Hepatocyte (in vitro differentiated cells): Measurements from ENCODE around the gene LTK. TPM values are rescaled to one million over a fixed set of nuclear protein-coding genes. Genes with fewer than 3 reads are reported as not detected.
A peak's percentile ranks its signal among the peaks of the same experiment; 100 is the strongest.

Source experiments
- DNase-seq: peaks from one replicate; pipeline ENCODE4 v3.0.0-alpha.2; 2016; ENCODE audit warnings: low spot score
- H2AFZ ChIP-seq: fragments of 200-600 bp; sonication (generic); 2 replicates; pipeline ENCODE4 v1.6.0; 2016; ENCODE audit warnings: antibody characterized with exemption, mild to moderate bottlenecking
- H3K27ac ChIP-seq: fragments of 200-600 bp; sonication (generic); 2 replicates; pipeline ENCODE4 v1.5.1; 2016; ENCODE audit warnings: mild to moderate bottlenecking
- H3K27me3 ChIP-seq: fragments of 200-600 bp; sonication (generic); 2 replicates; pipeline ENCODE4 v1.6.1; 2016
- H3K36me3 ChIP-seq: fragments of 200-600 bp; sonication (generic); replicated peaks from 2 replicates; pipeline ENCODE4 v1.5.1; 2016; ENCODE audit warnings: low read depth; ENCODE audit not compliant: insufficient read depth
- H3K4me1 ChIP-seq: fragments of 200-600 bp; sonication (generic); 2 replicates; pipeline ENCODE4 v1.5.1; 2016; ENCODE audit warnings: mild to moderate bottlenecking, moderate library complexity; ENCODE audit not compliant: insufficient read depth
- H3K4me2 ChIP-seq: fragments of 200-600 bp; sonication (generic); 2 replicates; pipeline ENCODE4 v1.6.0; 2016
- H3K4me3 ChIP-seq: fragments of 200-600 bp; sonication (generic); 2 replicates; pipeline ENCODE4 v1.5.1; 2016; ENCODE audit warnings: mild to moderate bottlenecking
- H3K79me2 ChIP-seq: fragments of 200-600 bp; sonication (generic); 2 replicates; pipeline ENCODE4 v1.6.0; 2017; ENCODE audit warnings: mild to moderate bottlenecking
- H3K9me2 ChIP-seq: fragments of 200-600 bp; sonication (generic); replicated peaks from 2 replicates; pipeline ENCODE4 v1.6.0; 2017; ENCODE audit warnings: mild to moderate bottlenecking; ENCODE audit not compliant: insufficient read depth
- H3K9me3 ChIP-seq: fragments of 200-600 bp; sonication (generic); 2 replicates; pipeline ENCODE4 v1.5.1; 2016; ENCODE audit warnings: low read depth, mild to moderate bottlenecking
- H4K20me1 ChIP-seq: fragments of 200-600 bp; sonication (generic); 2 replicates; pipeline ENCODE4 v1.6.0; 2016; ENCODE audit warnings: mild to moderate bottlenecking; ENCODE audit not compliant: insufficient read depth, poor library complexity, severe bottlenecking
- EZH2 ChIP-seq: fragments of 200-600 bp; sonication (generic); IDR thresholded peaks from 2 replicates; pipeline ENCODE4 v1.6.1; 2016; ENCODE audit warnings: antibody characterized with exemption, mild to moderate bottlenecking, borderline replicate concordance
- EZH2phosphoT487 ChIP-seq: fragments of 200-600 bp; sonication (generic); IDR thresholded peaks from one replicate; pipeline ENCODE4 v1.6.1; 2018; ENCODE audit warnings: antibody characterized with exemption, mild to moderate bottlenecking, low read depth, moderate library complexity; ENCODE audit not compliant: unreplicated experiment, severe bottlenecking
- WGBS: methylation state at CpG from one replicate; pipeline ENCODE4 v1.1.6; 2016; ENCODE audit warnings: low lambda C conversion rate; ENCODE audit errors: missing lambda C conversion rate; 5-methylcytosine and 5-hydroxymethylcytosine counted together
- polyA plus RNA-seq: library from polyadenylated mRNA; unstranded; fragments of >200 nt; fragmentation: Nextera tagmentation; extraction: Ambion mirVana; gene quantifications from 2 replicates; pipeline ENCODE4 v1.2.1, GENCODE V29; 2016
- total RNA-seq: library from RNA; depleted of rRNA; stranded (reverse); fragments of >200 nt; gene quantifications from 2 replicates; pipeline ENCODE4 v1.2.3, GENCODE V29; 2014
- TF ChIP-seq, protein P1 (sequence below): fragments of 200-600 bp; sonication (generic); IDR thresholded peaks from 2 replicates; pipeline ENCODE4 v1.5.1; 2016; ENCODE audit warnings: antibody characterized with exemption, mild to moderate bottlenecking; ENCODE audit not compliant: poor library complexity

The LTK gene
- total and polyA plus RNA-seq, 2 experiments from 2014 or later: 0.83 to 1.2 TPM

DNA sequence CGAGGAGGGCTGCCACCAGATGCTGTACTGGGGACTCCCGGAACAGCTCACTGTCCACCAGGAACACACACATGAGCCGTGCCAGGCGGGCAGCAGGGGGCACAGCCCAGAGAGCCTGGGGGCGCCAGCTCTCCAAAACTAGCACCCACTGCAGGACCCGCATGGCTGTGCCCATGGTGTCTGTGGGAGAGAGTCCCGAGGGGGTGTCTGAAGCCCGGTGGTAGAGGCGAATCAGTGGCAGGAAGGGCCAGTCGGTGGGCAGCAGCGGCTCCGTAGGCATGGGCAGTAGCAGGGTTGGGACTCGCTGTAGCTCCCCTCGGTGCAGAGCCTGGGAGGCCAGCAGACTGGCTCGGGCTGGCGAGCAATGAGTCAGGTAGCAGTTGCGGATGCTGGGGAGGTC, 7.0 kb upstream of the LTK start:
- DNase-seq: no peak
- H3K27ac ChIP-seq: no peak overlapping the region
- H3K4me2 ChIP-seq: no peak overlapping the region
- WGBS: 98% methylated on average over 17 of the region's 17 CpGs
- TF ChIP-seq, protein P1, sequence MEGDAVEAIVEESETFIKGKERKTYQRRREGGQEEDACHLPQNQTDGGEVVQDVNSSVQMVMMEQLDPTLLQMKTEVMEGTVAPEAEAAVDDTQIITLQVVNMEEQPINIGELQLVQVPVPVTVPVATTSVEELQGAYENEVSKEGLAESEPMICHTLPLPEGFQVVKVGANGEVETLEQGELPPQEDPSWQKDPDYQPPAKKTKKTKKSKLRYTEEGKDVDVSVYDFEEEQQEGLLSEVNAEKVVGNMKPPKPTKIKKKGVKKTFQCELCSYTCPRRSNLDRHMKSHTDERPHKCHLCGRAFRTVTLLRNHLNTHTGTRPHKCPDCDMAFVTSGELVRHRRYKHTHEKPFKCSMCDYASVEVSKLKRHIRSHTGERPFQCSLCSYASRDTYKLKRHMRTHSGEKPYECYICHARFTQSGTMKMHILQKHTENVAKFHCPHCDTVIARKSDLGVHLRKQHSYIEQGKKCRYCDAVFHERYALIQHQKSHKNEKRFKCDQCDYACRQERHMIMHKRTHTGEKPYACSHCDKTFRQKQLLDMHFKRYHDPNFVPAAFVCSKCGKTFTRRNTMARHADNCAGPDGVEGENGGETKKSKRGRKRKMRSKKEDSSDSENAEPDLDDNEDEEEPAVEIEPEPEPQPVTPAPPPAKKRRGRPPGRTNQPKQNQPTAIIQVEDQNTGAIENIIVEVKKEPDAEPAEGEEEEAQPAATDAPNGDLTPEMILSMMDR: no peak
- no peak for TF ChIP-seq EZH2phosphoT487
- TF ChIP-seq EZH2: no peak
- no peaks in the 10 kb centered on the region for H3K9me3 ChIP-seq
- no peaks in the 10 kb centered on the region for H3K79me2 ChIP-seq
- no peaks in the 10 kb centered on the region for H3K36me3 ChIP-seq
- H3K27me3 ChIP-seq: no peaks in the 10 kb centered on the region
- no peaks in the 10 kb centered on the region for H3K4me1 ChIP-seq
- H4K20me1 ChIP-seq: no peaks in the 10 kb centered on the region
- no peak overlapping the region for H3K4me3 ChIP-seq
- no peak overlapping the region for H2AFZ ChIP-seq
- no peaks in the 10 kb centered on the region for H3K9me2 ChIP-seq

DNA sequence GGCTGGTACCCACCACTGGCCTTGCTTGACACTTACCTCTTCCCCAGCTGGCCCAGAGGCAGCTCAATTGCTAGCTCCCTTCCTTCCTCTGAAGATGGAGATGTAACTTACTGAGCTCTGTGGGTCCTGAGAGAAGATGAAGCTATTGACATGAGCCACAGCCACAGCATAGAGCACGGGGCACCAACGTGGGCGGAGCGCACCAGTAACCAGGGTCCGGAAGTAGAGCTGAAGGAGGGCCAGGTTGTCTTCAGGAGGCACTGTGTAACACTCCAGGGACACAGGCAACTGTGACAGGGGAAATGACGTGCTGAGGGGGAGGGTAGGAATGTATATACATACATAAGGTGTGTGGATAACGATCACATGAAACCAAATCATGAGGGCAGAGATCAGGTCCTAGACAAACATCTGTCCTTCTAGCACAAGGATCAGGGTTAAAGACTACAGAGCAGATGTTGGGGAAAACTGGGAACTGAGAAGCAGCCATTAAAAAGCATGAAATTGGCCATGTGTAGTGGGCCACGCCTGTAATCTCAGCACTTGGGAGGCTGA, 4.3 kb upstream of the LTK start:
- H3K27ac ChIP-seq: no peak overlapping the region
- TF ChIP-seq EZH2 (no peak), EZH2phosphoT487 (no peak)
- TF ChIP-seq, protein P1: no peak
- H3K9me2 ChIP-seq: no peaks in the 10 kb centered on the region
- 95% methylated on average over 8 of the region's 8 CpGs for WGBS
- no peaks in the 10 kb centered on the region for H3K36me3 ChIP-seq
- H3K4me1 ChIP-seq: peaks cover 7% of the 10 kb centered on the region
- no peaks in the 10 kb centered on the region for H4K20me1 ChIP-seq
- H3K79me2 ChIP-seq: no peaks in the 10 kb centered on the region
- no peaks in the 10 kb centered on the region for H3K9me3 ChIP-seq
- H2AFZ ChIP-seq: no peak overlapping the region
- H3K4me2 ChIP-seq: no peak overlapping the region
- no peak for DNase-seq
- no peak overlapping the region for H3K4me3 ChIP-seq
- peaks cover 13% of the 10 kb centered on the region for H3K27me3 ChIP-seq

DNA sequence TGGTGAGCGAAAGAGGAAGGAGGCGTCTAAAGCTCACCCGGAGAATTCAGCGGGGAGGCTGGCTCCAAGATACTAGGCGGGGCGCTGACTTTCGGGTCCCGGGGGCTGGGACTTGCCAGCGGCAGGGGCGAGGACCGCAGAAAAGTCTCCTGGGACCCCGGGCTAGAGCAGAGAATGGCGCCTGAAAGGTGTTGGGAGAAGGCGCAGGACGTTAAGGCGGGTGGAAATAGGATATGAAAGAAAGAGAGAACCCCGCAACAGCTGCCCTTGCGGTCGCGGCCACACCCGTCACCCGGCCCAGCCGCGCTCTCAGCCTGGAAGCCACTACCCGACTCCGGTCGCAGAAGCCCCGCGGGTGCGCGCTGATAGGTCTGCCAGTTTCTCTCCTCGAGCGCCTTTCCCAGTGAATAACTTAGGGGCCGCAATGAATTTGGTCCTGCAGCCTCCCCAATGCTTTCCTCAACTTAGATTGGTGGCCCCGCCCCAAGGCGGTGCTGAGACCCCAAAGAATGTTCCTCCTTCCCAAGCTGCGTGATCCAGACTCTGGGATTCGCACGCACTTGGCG, 604 bp downstream of the LTK start:
- Histone ChIP-seq H3K27ac (no peak overlapping the region), H4K20me1 (peaks cover 2% of the 10 kb centered on the region), H3K9me3 (no peaks in the 10 kb centered on the region), H3K36me3 (no peaks in the 10 kb centered on the region), H3K79me2 (no peaks in the 10 kb centered on the region), H3K9me2 (no peaks in the 10 kb centered on the region), H3K4me3 (no peak overlapping the region), H3K4me2 (peak overlapping the region; percentile 97), H3K4me1 (peaks cover 21% of the 10 kb centered on the region), H2AFZ (peak overlapping the region; percentile 49), H3K27me3 (peaks cover 46% of the 10 kb centered on the region)
- WGBS: 5% methylated on average over 39 of the region's 40 CpGs
- TF ChIP-seq EZH2phosphoT487 (no peak), EZH2 (peak; percentile 80)
- TF ChIP-seq, protein P1: no peak
- DNase-seq: peak; percentile 33
